Effector memory CD8-positive, alpha-beta T cell (primary cell): ENCODE results near the gene TXNRD1.
A peak's percentile ranks its signal among the peaks of the same experiment; 100 is the strongest.

Experiments
- ATAC-seq: fragments of 150-1000 bp; cut with Tn5 transposase; replicated peaks from 2 replicates; pipeline ENCODE4 v1.10.0; 2021; ENCODE audit warnings: mild to moderate bottlenecking, moderate library complexity
- DNase-seq, 3 experiments: peaks; one replicate each; pipeline ENCODE4 v3.0.0; 2021
- H3K27ac Mint-ChIP-seq, 2 donors: one replicate each; pipeline ENCODE4 v1.8.0; 2022; ENCODE audit warnings: mild to moderate bottlenecking in 2 of 2, mixed read lengths in 2 of 2, moderate library complexity in 2 of 2
- H3K27me3 Mint-ChIP-seq, 2 donors: one replicate each; pipeline ENCODE4 v1.8.0; 2022; ENCODE audit warnings: mixed read lengths in 2 of 2
- H3K36me3 Mint-ChIP-seq: one replicate; pipeline ENCODE4 v1.8.0; 2022; ENCODE audit warnings: mild to moderate bottlenecking, moderate library complexity, mixed read lengths; ENCODE audit not compliant: insufficient read depth
- H3K4me1 Mint-ChIP-seq, 2 donors: one replicate each; pipeline ENCODE4 v1.8.0; 2022; ENCODE audit warnings: low read depth in 2 of 2, mixed read lengths in 2 of 2
- H3K4me3 Mint-ChIP-seq, 2 donors: one replicate each; pipeline ENCODE4 v1.8.0; 2022; ENCODE audit warnings: mild to moderate bottlenecking in 2 of 2, mixed read lengths in 2 of 2, moderate library complexity in 2 of 2
- H3K9me3 Mint-ChIP-seq, 2 donors: one replicate each; pipeline ENCODE4 v1.8.0; 2022; ENCODE audit warnings: mixed read lengths in 2 of 2

TXNRD1 gene

DNA sequence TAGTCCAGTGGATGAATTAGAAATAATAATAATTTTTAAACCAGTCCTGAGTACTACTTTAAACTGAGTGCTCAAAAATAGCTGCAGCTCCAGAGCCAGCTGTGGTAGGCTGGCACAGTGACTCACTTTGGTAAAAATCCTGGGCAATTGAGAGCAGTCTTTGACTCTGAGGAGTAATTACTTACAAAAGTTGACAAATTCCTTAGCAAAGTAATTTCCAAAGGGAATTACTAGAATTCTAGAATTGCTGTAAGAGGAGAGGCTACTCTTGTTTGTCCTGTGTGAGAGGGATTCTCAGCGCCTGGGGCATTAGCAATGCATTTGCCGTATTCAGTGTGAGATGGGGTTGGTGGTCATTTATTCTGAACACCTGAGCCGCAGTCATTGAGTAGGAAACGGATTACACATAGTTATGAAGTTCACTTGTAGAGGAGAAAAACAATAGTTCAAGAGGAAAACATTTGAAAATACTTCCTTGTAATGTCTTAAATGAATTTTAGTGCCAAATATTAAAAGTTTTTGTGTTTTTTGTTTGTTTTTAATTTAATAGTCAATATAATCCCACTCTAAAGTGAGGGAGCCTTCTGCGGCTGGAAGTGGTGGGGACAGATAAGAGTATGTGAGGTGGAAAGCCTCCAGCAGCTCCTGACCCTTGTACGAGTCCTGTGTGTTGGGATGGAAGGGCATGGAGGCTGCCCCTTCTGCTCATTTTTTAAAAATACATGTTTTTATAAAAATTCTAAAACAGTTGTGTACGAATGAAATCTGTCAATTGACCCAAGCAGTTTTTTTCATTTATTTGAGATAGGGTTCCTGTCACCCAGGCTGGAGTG lies 129.9 kb downstream of the TXNRD1 start:
- Mint-ChIP-seq H3K27me3 (no peaks in the 10 kb centered on the region), H3K4me3 (no peak overlapping the region), H3K36me3 (peaks cover 38% of the 10 kb centered on the region), H3K4me1 (no peaks in the 10 kb centered on the region), H3K27ac (no peak overlapping the region), H3K9me3 (no peaks in the 10 kb centered on the region)
- ATAC-seq, result no peak
- no peak for DNase-seq

DNA sequence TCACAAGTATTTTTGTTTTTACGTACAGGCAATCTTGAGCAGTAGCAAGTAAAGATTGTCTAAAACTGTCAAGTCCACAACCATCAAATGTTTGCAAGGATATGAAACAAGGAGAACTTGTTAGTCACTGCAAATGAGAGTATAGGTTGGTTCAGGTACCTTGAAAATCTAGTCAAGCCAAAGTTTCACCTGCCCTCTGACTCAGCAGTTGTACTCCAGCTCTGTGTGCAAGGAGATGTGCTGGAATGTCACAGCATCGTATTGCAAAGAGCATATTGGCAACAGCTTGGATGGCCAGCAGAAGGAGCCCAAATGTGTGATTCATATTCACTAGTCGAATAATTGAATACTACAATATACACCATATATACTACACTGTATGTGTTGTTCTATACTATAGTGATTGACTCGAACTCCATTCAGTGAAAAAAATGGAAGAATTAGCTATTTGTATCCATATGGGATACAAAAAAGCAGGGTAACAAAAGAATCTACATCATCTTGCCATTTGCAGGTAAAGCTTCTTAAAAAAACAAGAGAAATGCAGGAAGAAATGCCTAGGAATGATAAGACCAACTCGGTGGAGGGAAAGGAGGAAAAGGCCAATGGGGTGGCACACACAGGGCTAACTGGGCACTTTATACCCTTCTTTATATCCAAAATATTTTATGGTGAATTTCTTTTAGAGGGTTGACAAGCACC lies 131.9 kb downstream of the TXNRD1 start:
- H3K36me3 Mint-ChIP-seq, result peaks cover 36% of the 10 kb centered on the region

GRCh38 chr12:104348283-104348993 lies 132.9 kb downstream of the TXNRD1 start:
- Mint-ChIP-seq H3K4me1 (peaks cover 0 to 5% of the 10 kb centered on the region in 2 donors), H3K4me3 (no peak overlapping the region), H3K36me3 (peaks cover 34% of the 10 kb centered on the region), H3K9me3 (no peaks in the 10 kb centered on the region), H3K27me3 (no peaks in the 10 kb centered on the region), H3K27ac (no peak overlapping the region)
- ATAC-seq, result no peak
- DNase-seq, result no peak

More for the DNA sequence above, 131.9 kb downstream of the TXNRD1 start:
- ATAC-seq, result no peak
- peaks cover 0 to 5% of the 10 kb centered on the region in 2 donors for H3K4me1 Mint-ChIP-seq
- H3K27me3 Mint-ChIP-seq, result no peaks in the 10 kb centered on the region
- DNase-seq, result no peak
- H3K4me3 Mint-ChIP-seq, result no peak overlapping the region
- no peaks in the 10 kb centered on the region for H3K9me3 Mint-ChIP-seq
- H3K27ac Mint-ChIP-seq, result peak overlapping the region in 1 of 2 donors; percentile 58

DNA sequence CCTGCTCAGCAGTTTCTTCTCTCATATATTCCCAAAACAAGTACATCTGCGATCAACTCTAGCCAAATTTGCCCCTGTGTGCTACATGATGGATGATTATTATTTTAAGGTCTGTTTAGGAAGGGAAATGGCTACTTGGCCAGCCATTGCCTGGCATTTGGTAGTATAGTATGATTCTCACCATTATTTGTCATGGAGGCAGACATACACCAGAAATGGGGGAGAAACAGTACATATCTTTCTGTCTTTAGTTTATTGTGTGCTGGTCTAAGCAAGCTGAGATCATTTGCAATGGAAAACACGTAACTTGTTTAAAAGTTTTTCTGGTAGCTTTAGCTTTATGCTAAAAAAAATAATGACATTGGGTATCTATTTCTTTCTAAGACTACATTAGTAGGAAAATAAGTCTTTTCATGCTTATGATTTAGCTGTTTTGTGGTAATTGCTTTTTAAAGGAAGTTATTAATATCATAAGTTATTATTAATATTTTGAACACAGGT lies 133.5 kb downstream of the TXNRD1 start:
- ATAC-seq (no peak), DNase-seq (no peak)
- Mint-ChIP-seq H3K4me1 (peaks cover 0 to 5% of the 10 kb centered on the region in 2 donors), H3K27ac (no peak overlapping the region), H3K9me3 (no peaks in the 10 kb centered on the region), H3K4me3 (no peak overlapping the region), H3K36me3 (peaks cover 29% of the 10 kb centered on the region), H3K27me3 (no peaks in the 10 kb centered on the region)

GRCh38 chr12:104350211-104351056 lies 134.9 kb downstream of the TXNRD1 start:
- DNase-seq (no peak), ATAC-seq (no peak)
- Mint-ChIP-seq H3K9me3 (no peaks in the 10 kb centered on the region), H3K4me3 (no peak overlapping the region), H3K27me3 (no peaks in the 10 kb centered on the region), H3K36me3 (peaks cover 28% of the 10 kb centered on the region), H3K27ac (peak overlapping the region in 1 of 2 donors; percentile 67), H3K4me1 (peaks cover 0 to 5% of the 10 kb centered on the region in 2 donors)

- H3K9me3 Mint-ChIP-seq, result no peaks in the 10 kb centered on the region
- no peak for DNase-seq
- no peak for ATAC-seq
- peaks cover 0 to 5% of the 10 kb centered on the region in 2 donors for H3K4me1 Mint-ChIP-seq
- H3K27me3 Mint-ChIP-seq, result no peaks in the 10 kb centered on the region
- H3K4me3 Mint-ChIP-seq, result no peak overlapping the region
- peaks cover 28% of the 10 kb centered on the region for H3K36me3 Mint-ChIP-seq
- peak overlapping the region in 1 of 2 donors; percentile 67 for H3K27ac Mint-ChIP-seq
Observed at GRCh38 chr12:104351057-104351983, 135.7 kb downstream of the TXNRD1 start.

- DNase-seq (no peak), ATAC-seq (no peak)
- H3K27ac Mint-ChIP-seq, result peak overlapping the region in 1 of 2 donors; percentile 27
- peaks cover 25% of the 10 kb centered on the region for H3K36me3 Mint-ChIP-seq
- H3K4me3 Mint-ChIP-seq, result no peak overlapping the region
- H3K4me1 Mint-ChIP-seq, result peaks cover 0 to 5% of the 10 kb centered on the region in 2 donors
- no peaks in the 10 kb centered on the region for H3K27me3 Mint-ChIP-seq
- no peaks in the 10 kb centered on the region for H3K9me3 Mint-ChIP-seq
Observed at GRCh38 chr12:104352106-104352713, 136.6 kb downstream of the TXNRD1 start.

GRCh38 chr12:104353012-104353981 lies 137.7 kb downstream of the TXNRD1 start:
- DNase-seq (no peak), ATAC-seq (no peak)
- H3K36me3 Mint-ChIP-seq, result peaks cover 22% of the 10 kb centered on the region

GRCh38 chr12:104354167-104354867 lies 138.7 kb downstream of the TXNRD1 start:
- H3K36me3 Mint-ChIP-seq, result peaks cover 15% of the 10 kb centered on the region
- no peak overlapping the region for H3K4me3 Mint-ChIP-seq
- H3K4me1 Mint-ChIP-seq, result peaks cover 0 to 5% of the 10 kb centered on the region in 2 donors
- DNase-seq, result no peak
- no peaks in the 10 kb centered on the region for H3K9me3 Mint-ChIP-seq
- H3K27ac Mint-ChIP-seq, result no peak overlapping the region
- no peaks in the 10 kb centered on the region for H3K27me3 Mint-ChIP-seq
- ATAC-seq, result no peak

More at GRCh38 chr12:104353012-104353981, 137.7 kb downstream of the TXNRD1 start:
- Mint-ChIP-seq H3K27me3 (no peaks in the 10 kb centered on the region), H3K9me3 (no peaks in the 10 kb centered on the region), H3K4me3 (no peak overlapping the region), H3K27ac (no peak overlapping the region), H3K4me1 (peaks cover 0 to 5% of the 10 kb centered on the region in 2 donors)

GRCh38 chr12:104354868-104355570 lies 139.4 kb downstream of the TXNRD1 start:
- Mint-ChIP-seq H3K36me3 (peaks cover 9% of the 10 kb centered on the region), H3K27me3 (no peaks in the 10 kb centered on the region), H3K9me3 (no peaks in the 10 kb centered on the region), H3K4me1 (peaks cover 0 to 5% of the 10 kb centered on the region in 2 donors), H3K27ac (peak overlapping the region in 1 of 2 donors; percentile 12), H3K4me3 (no peak overlapping the region)
- DNase-seq (no peak), ATAC-seq (no peak)
